Choroid plexus epithelial cell (primary cell): Measurements from ENCODE around the gene ELMO1.

Experiments
- DNase-seq: peaks from one replicate; pipeline ENCODE4 v3.0.0-alpha.2; 2010; ENCODE audit warnings: low read depth
- H3K4me3 ChIP-seq: 2 replicates; pipeline ENCODE4 v1.5.1; 2011; ENCODE audit warnings: low read depth, mild to moderate bottlenecking, control low read depth, low read length, moderate library complexity
- TF ChIP-seq, protein P1 (sequence below): conservative IDR thresholded peaks from 2 replicates; pipeline ENCODE4 v1.5.1; 2011; ENCODE audit warnings: low read depth, mild to moderate bottlenecking, control low read depth, inconsistent platforms, low read length, moderate library complexity

Gene ELMO1

DNA sequence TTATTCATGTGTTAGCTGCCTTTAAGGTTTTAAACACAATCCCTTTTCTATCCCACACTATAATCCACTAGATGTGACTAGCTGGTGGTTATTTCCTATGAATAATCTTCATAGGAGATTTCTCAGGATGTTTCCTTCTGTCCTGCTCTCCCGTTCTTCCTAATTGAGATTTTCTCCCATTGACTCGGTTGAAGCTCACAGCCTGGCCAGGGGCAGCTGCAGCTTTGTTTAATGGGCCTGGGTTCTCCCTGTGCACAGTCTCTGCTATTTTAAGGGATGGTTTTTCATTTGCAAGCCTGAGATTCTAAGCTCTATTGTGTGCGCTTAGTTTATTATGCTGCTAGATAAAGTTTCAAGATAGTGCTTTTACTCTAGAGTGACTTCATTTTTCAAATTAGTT lies 441.0 kb downstream of the ELMO1 start:
- no peak for DNase-seq
- TF ChIP-seq, protein P1, sequence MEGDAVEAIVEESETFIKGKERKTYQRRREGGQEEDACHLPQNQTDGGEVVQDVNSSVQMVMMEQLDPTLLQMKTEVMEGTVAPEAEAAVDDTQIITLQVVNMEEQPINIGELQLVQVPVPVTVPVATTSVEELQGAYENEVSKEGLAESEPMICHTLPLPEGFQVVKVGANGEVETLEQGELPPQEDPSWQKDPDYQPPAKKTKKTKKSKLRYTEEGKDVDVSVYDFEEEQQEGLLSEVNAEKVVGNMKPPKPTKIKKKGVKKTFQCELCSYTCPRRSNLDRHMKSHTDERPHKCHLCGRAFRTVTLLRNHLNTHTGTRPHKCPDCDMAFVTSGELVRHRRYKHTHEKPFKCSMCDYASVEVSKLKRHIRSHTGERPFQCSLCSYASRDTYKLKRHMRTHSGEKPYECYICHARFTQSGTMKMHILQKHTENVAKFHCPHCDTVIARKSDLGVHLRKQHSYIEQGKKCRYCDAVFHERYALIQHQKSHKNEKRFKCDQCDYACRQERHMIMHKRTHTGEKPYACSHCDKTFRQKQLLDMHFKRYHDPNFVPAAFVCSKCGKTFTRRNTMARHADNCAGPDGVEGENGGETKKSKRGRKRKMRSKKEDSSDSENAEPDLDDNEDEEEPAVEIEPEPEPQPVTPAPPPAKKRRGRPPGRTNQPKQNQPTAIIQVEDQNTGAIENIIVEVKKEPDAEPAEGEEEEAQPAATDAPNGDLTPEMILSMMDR = no peak
- H3K4me3 ChIP-seq = no peak overlapping the region

DNA sequence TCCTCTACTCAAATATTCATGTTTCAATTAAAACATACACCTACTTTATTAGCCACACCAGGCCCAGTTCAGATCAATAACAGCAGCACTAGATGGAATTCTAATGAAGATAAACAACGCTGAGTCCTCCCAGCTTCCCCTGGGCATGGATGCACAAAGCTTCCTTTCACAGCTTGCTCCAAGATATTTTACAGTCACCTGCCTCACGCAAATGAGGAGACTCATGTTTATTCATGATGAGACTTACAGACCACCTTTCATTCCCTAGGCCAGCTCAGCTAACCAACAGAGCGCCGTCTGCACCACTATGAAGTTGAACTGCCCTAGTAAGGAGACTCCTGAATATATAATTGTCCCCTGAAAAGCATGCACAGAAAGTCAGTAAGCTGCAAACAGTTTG lies 441.4 kb downstream of the ELMO1 start:
- no peak for DNase-seq
- no peak overlapping the region for H3K4me3 ChIP-seq
- TF ChIP-seq, protein P1 = no peak

DNA sequence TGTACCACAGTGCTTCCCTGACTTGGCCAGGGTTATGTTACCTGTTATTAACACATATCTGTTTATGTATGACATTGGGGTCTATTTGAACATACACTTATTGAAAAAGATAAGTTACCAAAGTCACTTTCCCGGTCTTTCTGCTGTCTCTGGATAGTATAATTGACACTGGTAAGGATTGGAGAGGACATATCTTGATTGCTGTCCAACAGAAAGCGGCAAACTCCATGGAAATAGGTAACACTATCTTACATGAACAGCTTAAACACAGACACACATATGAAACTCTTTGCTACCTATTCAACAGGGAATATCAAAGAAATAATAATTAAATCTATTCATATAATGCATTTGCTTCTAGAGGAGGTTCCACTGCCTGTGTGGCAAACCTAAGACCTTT lies 441.9 kb downstream of the ELMO1 start:
- H3K4me3 ChIP-seq = no peak overlapping the region
- TF ChIP-seq, protein P1 = no peak
- no peak for DNase-seq

DNA sequence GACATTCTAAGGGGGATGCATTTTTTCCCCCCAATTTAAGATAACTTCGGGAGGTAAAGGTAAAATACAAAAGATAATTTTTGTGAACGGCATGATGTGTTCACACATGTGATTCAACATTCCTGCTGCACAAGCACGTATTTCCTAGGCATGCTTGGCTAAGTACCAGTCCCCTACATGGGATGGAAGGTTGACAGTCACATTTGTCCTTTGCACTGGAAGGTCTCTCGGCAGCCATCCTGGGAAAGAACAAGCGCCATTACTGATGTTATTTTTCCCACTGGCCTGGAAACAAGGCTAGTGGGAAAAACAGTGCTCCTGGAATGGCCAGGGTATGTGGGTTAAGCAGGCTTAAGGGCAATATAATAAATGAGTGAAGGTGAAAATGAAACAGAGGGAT lies 448.2 kb downstream of the ELMO1 start:
- no peak overlapping the region for H3K4me3 ChIP-seq
- TF ChIP-seq, protein P1 = no peak
- no peak for DNase-seq

DNA sequence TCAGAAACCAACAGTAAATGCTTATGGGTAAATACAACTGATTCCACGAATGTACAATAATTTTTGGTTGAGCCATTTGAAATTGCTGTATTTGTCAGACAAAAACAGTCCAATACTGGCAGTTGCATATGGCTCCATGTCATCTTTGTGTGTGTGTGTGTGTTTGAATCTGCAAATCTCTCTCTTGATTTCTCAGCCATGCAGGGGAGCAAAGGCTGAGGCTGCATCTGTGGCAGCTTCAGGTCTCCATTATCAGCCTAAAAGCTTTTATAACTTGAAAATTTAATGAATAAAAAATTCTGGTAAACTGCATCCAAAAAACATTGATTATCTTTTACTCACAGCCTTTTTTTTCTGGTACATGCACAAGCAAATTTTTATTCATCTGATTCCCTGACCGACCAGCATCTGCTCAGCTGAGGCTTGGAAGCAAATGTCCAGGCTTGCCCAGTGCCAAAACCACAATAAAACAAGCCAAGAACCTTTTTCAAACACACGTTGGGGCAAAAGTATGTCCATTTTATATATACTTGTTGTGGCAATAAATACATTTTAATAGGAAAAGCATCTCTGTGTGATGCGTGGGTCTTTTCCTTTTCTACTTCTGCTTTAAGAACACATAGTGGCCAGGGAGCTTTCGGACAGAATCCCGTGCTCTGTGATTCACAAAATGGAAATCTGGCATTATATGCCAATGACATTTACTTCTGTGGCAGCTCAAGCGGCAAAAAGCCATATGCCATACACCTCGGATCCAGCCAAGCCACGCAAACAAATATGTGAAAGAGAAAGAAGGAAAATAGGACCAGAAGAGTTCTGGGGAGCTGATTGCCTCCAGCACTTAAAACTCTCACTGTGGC lies 448.8 kb downstream of the ELMO1 start:
- TF ChIP-seq, protein P1 = no peak
- no peak for DNase-seq
- H3K4me3 ChIP-seq = no peak overlapping the region

DNA sequence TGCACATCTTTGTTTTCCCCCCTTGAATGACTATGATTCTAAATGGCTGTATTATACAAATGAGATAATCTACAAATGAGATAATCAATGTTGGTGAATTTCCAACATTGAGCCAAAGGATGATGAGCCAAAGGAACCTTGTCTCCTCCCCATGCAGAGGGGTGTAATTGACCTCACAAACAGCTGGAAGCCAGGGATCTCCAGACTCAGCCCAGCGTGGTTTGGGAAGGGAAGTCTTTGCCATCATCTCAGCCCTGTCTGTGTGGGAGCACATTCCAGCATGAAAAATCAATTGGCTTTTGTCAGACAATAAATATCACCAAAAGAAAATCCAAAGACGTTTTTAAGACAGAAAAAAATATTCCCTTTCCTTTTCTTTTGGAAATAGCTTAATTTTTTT lies 452.9 kb downstream of the ELMO1 start:
- TF ChIP-seq, protein P1 = no peak
- no peak for DNase-seq
- no peak overlapping the region for H3K4me3 ChIP-seq
